Parathyroid adenoma (tissue), 2 donors: ENCODE measurements around the gene EMSY.

Source experiments
- H2AFZ ChIP-seq: fragments of 300-600 bp; sonication (generic); one replicate; pipeline ENCODE4 v1.7.0; 2017; ENCODE audit warnings: antibody characterized with exemption, mild to moderate bottlenecking
- H3K27ac ChIP-seq: fragments of 300-600 bp; sonication (generic); one replicate; pipeline ENCODE4 v1.7.0; 2017
- H3K27me3 ChIP-seq: fragments of 300-600 bp; sonication (generic); one replicate; pipeline ENCODE4 v1.7.0; 2017; ENCODE audit warnings: low read length; ENCODE audit not compliant: control insufficient read depth, insufficient read depth
- H3K36me3 ChIP-seq: fragments of 300-600 bp; sonication (generic); one replicate; pipeline ENCODE4 v1.7.0; 2017; ENCODE audit warnings: low read length; ENCODE audit not compliant: control insufficient read depth, insufficient read depth
- H3K4me1 ChIP-seq: fragments of 300-600 bp; sonication (generic); one replicate; pipeline ENCODE4 v1.7.0; 2017; ENCODE audit warnings: control low read depth
- H3K4me2 ChIP-seq: fragments of 300-600 bp; sonication (generic); one replicate; pipeline ENCODE4 v1.7.0; 2017; ENCODE audit warnings: low read length
- H3K4me3 ChIP-seq: fragments of 300-600 bp; sonication (generic); one replicate; pipeline ENCODE4 v1.7.0; 2017; ENCODE audit warnings: low read depth, low read length
- H3K79me2 ChIP-seq: fragments of 300-600 bp; sonication (generic); one replicate; pipeline ENCODE4 v1.7.0; 2017; ENCODE audit warnings: control low read depth
- H3K9ac ChIP-seq: fragments of 300-600 bp; sonication (generic); one replicate; pipeline ENCODE4 v1.7.0; 2017; ENCODE audit warnings: mild to moderate bottlenecking
- H3K9me3 ChIP-seq: fragments of 300-600 bp; sonication (generic); one replicate; pipeline ENCODE4 v1.7.0; 2017; ENCODE audit warnings: low read length; ENCODE audit not compliant: control insufficient read depth
- CTCF ChIP-seq: fragments of 300-600 bp; sonication (generic); IDR thresholded peaks from one replicate; pipeline ENCODE4 v1.7.0; 2017; ENCODE audit warnings: antibody characterized with exemption, mild to moderate bottlenecking
- donor health status: primary hyperparathyroidism.

EMSY gene

DNA sequence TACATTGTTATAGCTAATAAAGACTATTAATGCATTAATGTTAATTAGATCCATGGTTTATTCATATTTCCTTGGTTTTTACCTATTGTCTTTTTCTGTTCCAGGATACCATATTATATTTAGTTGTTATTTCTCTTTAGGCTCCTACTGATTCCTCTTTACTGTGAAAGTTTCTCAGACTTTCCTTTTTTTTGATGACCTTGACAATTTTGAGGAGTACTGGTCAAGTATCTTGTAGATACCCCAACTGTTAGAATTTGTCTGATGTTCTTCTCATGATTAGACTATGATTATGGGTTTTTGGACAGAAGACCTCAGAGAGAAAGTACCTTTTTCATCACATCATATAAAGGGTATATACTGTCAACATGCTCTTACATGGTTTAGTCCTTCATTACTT is 26.6 kb downstream of the EMSY start:
- Histone ChIP-seq H3K4me3 (no peak overlapping the region), H2AFZ (no peak overlapping the region), H3K9ac (no peak overlapping the region), H3K27ac (no peak overlapping the region), H3K9me3 (no peaks in the 10 kb centered on the region), H3K27me3 (no peaks in the 10 kb centered on the region), H3K4me2 (no peak overlapping the region), H3K79me2 (no peaks in the 10 kb centered on the region), H3K4me1 (no peaks in the 10 kb centered on the region), H3K36me3 (no peaks in the 10 kb centered on the region)
- TF ChIP-seq CTCF, result no peak

DNA sequence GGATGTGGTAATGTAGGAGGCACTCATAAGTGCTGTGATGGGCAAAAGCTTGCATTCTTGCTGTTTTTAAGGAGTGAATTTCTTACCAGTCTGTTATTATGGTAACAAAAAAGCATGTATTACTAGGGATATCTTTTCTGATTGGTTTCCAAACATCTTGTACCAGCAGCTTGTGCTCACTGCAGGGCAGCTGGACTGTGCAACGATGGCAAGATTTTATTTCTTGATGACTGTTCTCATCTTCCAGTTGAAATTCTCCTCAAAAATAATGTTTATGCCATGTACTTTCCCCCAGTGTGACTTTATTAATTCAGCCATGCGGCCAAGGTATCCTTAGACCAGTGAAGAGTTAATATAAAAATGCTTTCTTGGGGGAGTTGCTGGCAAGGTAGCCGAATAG is 35.4 kb downstream of the EMSY start:
- no peak overlapping the region for H3K4me3 ChIP-seq
- no peaks in the 10 kb centered on the region for H3K9me3 ChIP-seq
- H3K27me3 ChIP-seq, result no peaks in the 10 kb centered on the region
- H2AFZ ChIP-seq, result no peak overlapping the region
- H3K79me2 ChIP-seq, result no peaks in the 10 kb centered on the region
- H3K27ac ChIP-seq, result no peak overlapping the region
- no peak for TF ChIP-seq CTCF
- H3K9ac ChIP-seq, result no peak overlapping the region
- no peak overlapping the region for H3K4me2 ChIP-seq
- no peaks in the 10 kb centered on the region for H3K36me3 ChIP-seq
- no peaks in the 10 kb centered on the region for H3K4me1 ChIP-seq

GRCh38 chr11:76491644-76492043 is 46.8 kb downstream of the EMSY start:
- Histone ChIP-seq H3K9me3 (no peaks in the 10 kb centered on the region), H3K27ac (no peak overlapping the region), H3K9ac (no peak overlapping the region), H3K4me1 (no peaks in the 10 kb centered on the region), H3K27me3 (no peaks in the 10 kb centered on the region), H3K4me2 (no peak overlapping the region), H3K4me3 (no peak overlapping the region), H3K36me3 (no peaks in the 10 kb centered on the region), H3K79me2 (no peaks in the 10 kb centered on the region), H2AFZ (no peak overlapping the region)
- no peak for TF ChIP-seq CTCF

GRCh38 chr11:76493040-76493439 is 48.2 kb downstream of the EMSY start:
- H3K4me1 ChIP-seq, result no peaks in the 10 kb centered on the region
- H3K79me2 ChIP-seq, result no peaks in the 10 kb centered on the region
- no peak overlapping the region for H3K9ac ChIP-seq
- H3K27ac ChIP-seq, result no peak overlapping the region
- H3K4me2 ChIP-seq, result no peak overlapping the region
- H3K36me3 ChIP-seq, result no peaks in the 10 kb centered on the region
- no peak overlapping the region for H2AFZ ChIP-seq
- TF ChIP-seq CTCF, result no peak
- H3K27me3 ChIP-seq, result no peaks in the 10 kb centered on the region
- H3K4me3 ChIP-seq, result no peak overlapping the region
- H3K9me3 ChIP-seq, result no peaks in the 10 kb centered on the region

DNA sequence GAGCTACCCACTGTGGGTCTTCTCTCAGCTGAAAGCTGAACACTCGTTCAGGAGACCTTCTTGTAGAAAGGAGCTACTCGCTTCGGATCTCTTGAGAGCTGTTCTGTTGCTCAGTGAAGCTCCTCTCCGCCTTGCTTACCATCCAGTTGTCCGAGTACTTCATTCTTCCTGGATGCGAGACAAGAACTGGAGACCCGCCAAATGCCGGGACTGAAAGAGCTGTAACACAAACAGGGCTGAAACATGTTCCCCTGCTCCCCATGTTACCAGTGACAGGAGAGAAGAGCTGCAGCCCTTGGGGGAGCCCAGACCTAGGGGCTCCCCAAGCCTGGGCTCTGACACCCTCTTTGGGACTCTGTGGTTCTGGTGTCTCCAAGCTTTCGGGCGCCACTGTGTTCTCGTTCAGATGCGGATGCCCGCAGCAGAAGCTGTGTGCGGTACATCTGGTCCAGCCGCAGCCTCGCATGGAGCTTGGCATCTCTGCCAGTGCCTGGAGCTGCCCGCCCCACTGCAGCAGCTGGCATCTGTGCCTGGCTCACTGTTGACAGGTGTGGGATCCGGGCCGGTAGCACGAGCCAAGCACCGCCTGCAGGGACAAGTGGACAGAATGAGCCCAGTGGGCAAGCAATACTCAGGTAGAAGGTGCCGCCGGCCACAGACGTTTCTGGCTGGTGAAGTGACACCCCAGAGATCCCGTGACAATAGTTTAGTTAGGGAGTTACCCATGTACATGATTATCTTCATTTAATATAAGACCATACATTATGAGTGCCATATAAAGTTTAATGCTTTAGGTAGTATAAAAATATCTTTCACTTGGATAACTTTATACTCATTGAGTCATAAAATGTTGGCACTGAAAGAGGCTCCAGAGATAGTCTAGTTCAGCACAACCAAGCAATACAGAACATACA is 49.1 kb downstream of the EMSY start:
- no peak overlapping the region for H3K27ac ChIP-seq
- H3K27me3 ChIP-seq, result no peaks in the 10 kb centered on the region
- H3K4me3 ChIP-seq, result no peak overlapping the region
- H3K9me3 ChIP-seq, result no peaks in the 10 kb centered on the region
- H3K36me3 ChIP-seq, result no peaks in the 10 kb centered on the region
- H3K79me2 ChIP-seq, result no peaks in the 10 kb centered on the region
- H3K9ac ChIP-seq, result no peak overlapping the region
- no peak overlapping the region for H2AFZ ChIP-seq
- no peak for TF ChIP-seq CTCF
- H3K4me1 ChIP-seq, result no peaks in the 10 kb centered on the region
- H3K4me2 ChIP-seq, result no peak overlapping the region
